GM21423 (cell line): ENCODE data around the gene OR51S1.
"Not testable (repeated sequence)": the region's sequence is repeated elsewhere in the genome, so short reads cannot be mapped to it uniquely, and the experiment has no call there.

Source experiments
- ATAC-seq: cut with Tn5 transposase; IDR thresholded peaks from one replicate; pipeline ENCODE4 v1.9.1; 2021; ENCODE audit warnings: mild to moderate bottlenecking, moderate library complexity; ENCODE audit not compliant: unreplicated experiment

The OR51S1 gene

GRCh38 chr11:4848908-4849532, at the start of gene OR51S1:
Gene OR51S1 (minus strand): TSS chr11:4849208. CDS start chr11:4849208, 0 bp downstream.
- no peak for ATAC-seq

GRCh38 chr11:4891996-4892640, 43.1 kb upstream of the OR51S1 start:
- ATAC-seq = no peak

GRCh38 chr11:4890279-4890678, 41.3 kb upstream of the OR51S1 start:
- ATAC-seq = no peak

- no peak for ATAC-seq
Observed at GRCh38 chr11:4887591-4887990, 38.6 kb upstream of the OR51S1 start.

GRCh38 chr11:4886186-4886585, 37.2 kb upstream of the OR51S1 start:
- no peak for ATAC-seq

GRCh38 chr11:4884361-4884760, 35.4 kb upstream of the OR51S1 start:
- no peak for ATAC-seq

- ATAC-seq = no peak
Observed at GRCh38 chr11:4882543-4882942, 33.5 kb upstream of the OR51S1 start.

- no peak for ATAC-seq
Observed at GRCh38 chr11:4881860-4882500, 33.0 kb upstream of the OR51S1 start, which contains the start of gene OR51T1. Gene OR51T1 (plus strand): TSS chr11:4881900. CDS start chr11:4881900, 0 bp downstream.

GRCh38 chr11:4881188-4881587, 32.2 kb upstream of the OR51S1 start:
- ATAC-seq = no peak

GRCh38 chr11:4865855-4866254, 16.8 kb upstream of the OR51S1 start:
- ATAC-seq = no peak

GRCh38 chr11:4863876-4864275, 14.9 kb upstream of the OR51S1 start:
- ATAC-seq = no peak

GRCh38 chr11:4862447-4863236, 13.6 kb upstream of the OR51S1 start:
- no peak for ATAC-seq

- not testable (repeated sequence) for ATAC-seq
Observed at GRCh38 chr11:4854286-4854685, 5.3 kb upstream of the OR51S1 start.

- no peak for ATAC-seq
Observed at GRCh38 chr11:4851033-4851432, 2.0 kb upstream of the OR51S1 start.

- no peak for ATAC-seq
Observed at GRCh38 chr11:4839851-4840549, 9.0 kb downstream of the OR51S1 start.

GRCh38 chr11:4830909-4831308, 18.1 kb downstream of the OR51S1 start:
- ATAC-seq = no peak

GRCh38 chr11:4830346-4830745, 18.7 kb downstream of the OR51S1 start:
- ATAC-seq = no peak

GRCh38 chr11:4826425-4826824, 22.6 kb downstream of the OR51S1 start:
- ATAC-seq = no peak

GRCh38 chr11:4825132-4825531, 23.9 kb downstream of the OR51S1 start:
- ATAC-seq = no peak

GRCh38 chr11:4821021-4821420, 28.0 kb downstream of the OR51S1 start, which contains the start of gene OR51F2:
Gene OR51F2 (plus strand): TSS chr11:4821321. CDS start chr11:4821422, 101 bp downstream.
- no peak for ATAC-seq

GRCh38 chr11:4809246-4809645, 39.8 kb downstream of the OR51S1 start:
- no peak for ATAC-seq
